MM.1S (cell line): Measurements from ENCODE around the gene GXYLT1.

ENCODE experiments used
- DNase-seq: peaks from one replicate; pipeline ENCODE4 v3.0.0-alpha.2; 2015
- H2AFZ ChIP-seq: fragments of 300-600 bp; sonication (generic); 2 replicates; pipeline ENCODE4 v1.6.0; 2016; ENCODE audit warnings: antibody characterized with exemption, low read length
- H3F3A ChIP-seq: fragments of 300-600 bp; sonication (generic); 2 replicates; pipeline ENCODE4 v1.6.1; 2016; ENCODE audit warnings: mild to moderate bottlenecking, antibody characterized with exemption, low read length, moderate library complexity, mixed read lengths; ENCODE audit not compliant: insufficient read depth
- H3K27ac ChIP-seq: fragments of 300-600 bp; sonication (generic); 2 replicates; pipeline ENCODE4 v1.5.1; 2016; ENCODE audit warnings: mild to moderate bottlenecking, low read length
- H3K27me3 ChIP-seq: fragments of 300-600 bp; sonication (generic); replicated peaks from 2 replicates; pipeline ENCODE4 v1.6.0; 2016; ENCODE audit warnings: low read length; ENCODE audit not compliant: insufficient read depth
- H3K36me3 ChIP-seq: fragments of 300-600 bp; sonication (generic); replicated peaks from 2 replicates; pipeline ENCODE4 v1.6.1; 2016; ENCODE audit warnings: mild to moderate bottlenecking, low read length, mixed read lengths; ENCODE audit not compliant: insufficient read depth
- H3K4me1 ChIP-seq: fragments of 300-600 bp; sonication (generic); 2 replicates; pipeline ENCODE4 v1.6.1; 2016; ENCODE audit warnings: low read length, mixed read lengths
- H3K4me2 ChIP-seq: fragments of 300-600 bp; sonication (generic); 2 replicates; pipeline ENCODE4 v1.6.0; 2016; ENCODE audit warnings: low read depth, low read length
- H3K4me3 ChIP-seq: fragments of 300-600 bp; sonication (generic); 2 replicates; pipeline ENCODE4 v1.5.1; 2016; ENCODE audit warnings: low read length, mixed read lengths
- H3K79me2 ChIP-seq: fragments of 300-600 bp; sonication (generic); 2 replicates; pipeline ENCODE4 v1.6.1; 2016; ENCODE audit warnings: mixed run types, low read length, mixed read lengths
- H3K9ac ChIP-seq: fragments of 300-600 bp; sonication (generic); 2 replicates; pipeline ENCODE4 v1.6.1; 2016; ENCODE audit warnings: low read length, mixed read lengths
- H3K9me2 ChIP-seq: fragments of 300-600 bp; sonication (generic); replicated peaks from 2 replicates; pipeline ENCODE4 v1.6.1; 2016; ENCODE audit warnings: mild to moderate bottlenecking, low read length, mixed read lengths; ENCODE audit not compliant: insufficient read depth
- H3K9me3 ChIP-seq: fragments of 300-600 bp; sonication (generic); replicated peaks from 2 replicates; pipeline ENCODE4 v1.6.1; 2016; ENCODE audit warnings: mild to moderate bottlenecking, low read length, mixed read lengths; ENCODE audit not compliant: insufficient read depth
- H4K20me1 ChIP-seq: fragments of 300-600 bp; sonication (generic); 2 replicates; pipeline ENCODE4 v1.6.1; 2016; ENCODE audit warnings: mild to moderate bottlenecking, low read length, moderate library complexity, mixed read lengths; ENCODE audit not compliant: insufficient read depth
- EZH2 ChIP-seq: fragments of 300-600 bp; sonication (generic); optimal IDR thresholded peaks from 2 replicates; pipeline ENCODE3; 2017; ENCODE audit warnings: low read depth, mild to moderate bottlenecking, antibody characterized with exemption, low read length, mixed read lengths
- EZH2phosphoT487 ChIP-seq: fragments of 300-600 bp; sonication (generic); IDR thresholded peaks from 2 replicates; pipeline ENCODE4 v1.6.1; 2018; ENCODE audit warnings: antibody characterized with exemption, low read length
- TF ChIP-seq, protein P1 (sequence below): fragments of 300-600 bp; sonication (generic); IDR thresholded peaks from 2 replicates; pipeline ENCODE4 v1.5.1; 2016; ENCODE audit warnings: antibody characterized with exemption, low read length, mixed read lengths

Gene GXYLT1

DNA sequence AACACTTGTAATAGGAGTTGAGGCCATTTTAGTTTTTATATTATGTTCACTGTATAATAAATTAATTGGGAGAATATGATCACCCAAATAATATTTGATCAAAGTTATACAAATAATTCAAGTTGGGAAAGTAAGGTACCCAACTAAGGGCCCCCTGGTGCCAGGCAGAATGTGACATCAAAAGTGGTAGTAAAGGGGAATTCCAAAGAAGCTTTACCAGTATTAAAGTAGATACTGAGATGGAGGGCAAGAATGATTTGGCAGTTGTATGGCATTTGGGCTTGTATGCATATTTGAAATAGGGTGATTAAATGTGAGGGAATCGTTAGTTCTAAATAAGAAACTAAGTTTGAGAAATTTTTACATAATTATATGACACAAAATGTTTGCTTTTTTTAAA is 17.7 kb downstream of the GXYLT1 start:
- Histone ChIP-seq H3K9ac (no peak overlapping the region), H4K20me1 (no peaks in the 10 kb centered on the region; the same call in 1 of the 2 replicates), H3K4me1 (no peaks in the 10 kb centered on the region), H3F3A (no peaks in the 10 kb centered on the region), H3K4me2 (no peak overlapping the region), H3K4me3 (no peak overlapping the region), H3K9me3 (no peaks in the 10 kb centered on the region), H3K36me3 (no peaks in the 10 kb centered on the region), H3K79me2 (peaks cover 74% of the 10 kb centered on the region), H2AFZ (no peak overlapping the region), H3K9me2 (no peaks in the 10 kb centered on the region), H3K27me3 (no peaks in the 10 kb centered on the region), H3K27ac (no peak overlapping the region)
- no peak for DNase-seq
- TF ChIP-seq, protein P1, sequence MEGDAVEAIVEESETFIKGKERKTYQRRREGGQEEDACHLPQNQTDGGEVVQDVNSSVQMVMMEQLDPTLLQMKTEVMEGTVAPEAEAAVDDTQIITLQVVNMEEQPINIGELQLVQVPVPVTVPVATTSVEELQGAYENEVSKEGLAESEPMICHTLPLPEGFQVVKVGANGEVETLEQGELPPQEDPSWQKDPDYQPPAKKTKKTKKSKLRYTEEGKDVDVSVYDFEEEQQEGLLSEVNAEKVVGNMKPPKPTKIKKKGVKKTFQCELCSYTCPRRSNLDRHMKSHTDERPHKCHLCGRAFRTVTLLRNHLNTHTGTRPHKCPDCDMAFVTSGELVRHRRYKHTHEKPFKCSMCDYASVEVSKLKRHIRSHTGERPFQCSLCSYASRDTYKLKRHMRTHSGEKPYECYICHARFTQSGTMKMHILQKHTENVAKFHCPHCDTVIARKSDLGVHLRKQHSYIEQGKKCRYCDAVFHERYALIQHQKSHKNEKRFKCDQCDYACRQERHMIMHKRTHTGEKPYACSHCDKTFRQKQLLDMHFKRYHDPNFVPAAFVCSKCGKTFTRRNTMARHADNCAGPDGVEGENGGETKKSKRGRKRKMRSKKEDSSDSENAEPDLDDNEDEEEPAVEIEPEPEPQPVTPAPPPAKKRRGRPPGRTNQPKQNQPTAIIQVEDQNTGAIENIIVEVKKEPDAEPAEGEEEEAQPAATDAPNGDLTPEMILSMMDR = no peak
- TF ChIP-seq EZH2 = no peak
- no peak for TF ChIP-seq EZH2phosphoT487

DNA sequence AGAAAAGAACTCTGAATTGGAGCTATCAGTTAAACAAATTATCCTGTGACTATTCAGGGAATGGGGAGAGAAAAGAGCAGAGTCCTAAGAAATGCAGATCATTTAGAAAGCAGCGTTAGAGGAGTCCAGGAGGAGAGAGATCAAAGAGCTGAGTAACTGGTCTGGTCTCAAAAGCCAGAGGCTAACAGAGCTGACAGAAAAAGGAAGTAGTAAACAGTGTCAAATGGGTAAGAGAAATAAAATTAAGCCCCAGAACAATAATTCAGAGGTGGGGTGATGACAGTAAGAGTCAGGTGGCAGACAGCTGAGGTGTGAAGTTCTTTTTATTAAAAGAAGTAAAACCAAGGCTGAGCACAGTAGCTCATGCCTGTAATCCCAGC is 19.3 kb downstream of the GXYLT1 start:
- no peaks in the 10 kb centered on the region for H3K4me1 ChIP-seq
- H3K9me3 ChIP-seq = no peaks in the 10 kb centered on the region
- H3K27me3 ChIP-seq = no peaks in the 10 kb centered on the region
- peaks cover 73% of the 10 kb centered on the region for H3K79me2 ChIP-seq
- H3K4me3 ChIP-seq = no peak overlapping the region
- no peak for DNase-seq
- no peaks in the 10 kb centered on the region for H3F3A ChIP-seq
- H3K9ac ChIP-seq = no peak overlapping the region
- no peaks in the 10 kb centered on the region; the same call in 1 of the 2 replicates for H4K20me1 ChIP-seq
- H3K9me2 ChIP-seq = no peaks in the 10 kb centered on the region
- H3K36me3 ChIP-seq = no peaks in the 10 kb centered on the region
- H3K27ac ChIP-seq = no peak overlapping the region
- TF ChIP-seq, protein P1 = no peak
- TF ChIP-seq EZH2 (no peak), EZH2phosphoT487 (no peak)
- H2AFZ ChIP-seq = no peak overlapping the region
- H3K4me2 ChIP-seq = no peak overlapping the region

DNA sequence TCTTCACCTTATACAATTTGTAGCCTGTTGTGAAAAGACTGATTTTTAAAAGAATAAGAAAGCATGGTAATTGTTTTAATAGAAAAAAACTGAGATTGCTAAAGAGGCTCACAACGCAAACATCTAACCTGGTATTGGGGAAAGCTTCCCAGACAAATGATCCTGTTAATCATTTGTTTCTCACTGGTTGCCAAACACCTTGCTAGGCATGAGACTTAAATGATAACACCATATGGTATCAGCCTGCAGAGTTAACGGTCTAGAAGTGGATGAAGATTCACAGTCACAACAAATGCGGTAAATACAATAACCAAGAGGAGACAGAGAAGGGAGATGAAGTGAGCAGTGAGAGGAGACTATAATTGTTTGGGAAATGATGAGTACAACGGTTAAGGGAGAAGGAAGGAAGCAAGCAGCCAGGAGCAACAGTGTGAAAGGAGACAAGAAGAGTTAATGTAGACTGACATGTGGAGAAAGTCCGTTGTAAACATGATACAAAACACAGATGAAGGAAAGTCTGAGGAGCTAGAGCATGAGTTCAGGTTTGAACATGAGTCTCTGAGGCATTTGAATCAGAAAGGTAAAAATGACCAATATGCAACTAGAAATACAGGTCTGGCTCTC is 19.8 kb downstream of the GXYLT1 start:
- no peaks in the 10 kb centered on the region for H3K27me3 ChIP-seq
- H3K4me3 ChIP-seq = no peak overlapping the region
- H3K4me1 ChIP-seq = no peaks in the 10 kb centered on the region
- peaks cover 68% of the 10 kb centered on the region for H3K79me2 ChIP-seq
- TF ChIP-seq, protein P1 = no peak
- TF ChIP-seq EZH2 = no peak
- no peak overlapping the region for H3K4me2 ChIP-seq
- no peaks in the 10 kb centered on the region for H3K9me2 ChIP-seq
- no peak overlapping the region for H3K9ac ChIP-seq
- H3K9me3 ChIP-seq = no peaks in the 10 kb centered on the region
- DNase-seq = no peak
- H3F3A ChIP-seq = no peaks in the 10 kb centered on the region
- H4K20me1 ChIP-seq = no peaks in the 10 kb centered on the region; the same call in 1 of the 2 replicates
- no peak overlapping the region for H3K27ac ChIP-seq
- no peaks in the 10 kb centered on the region for H3K36me3 ChIP-seq
- H2AFZ ChIP-seq = no peak overlapping the region
